HFF-Myc (cell line): ENCODE data around the gene AP5S1.

Source experiments
- DNase-seq: peaks from one replicate; pipeline ENCODE4 v3.0.0-alpha.2; 2011; ENCODE audit warnings: low read depth; ENCODE audit errors: extremely low read depth
- H3K4me3 ChIP-seq: replicated peaks from 2 replicates; pipeline ENCODE4 v1.5.1; 2011; ENCODE audit warnings: low read depth, mild to moderate bottlenecking, control low read depth, low read length
- CTCF ChIP-seq: IDR thresholded peaks from 2 replicates; pipeline ENCODE4 v1.5.1; 2012; ENCODE audit warnings: mild to moderate bottlenecking, low read depth, low read length, control low read depth; ENCODE audit errors: missing control alignments

Gene AP5S1

GRCh38 chr20:3819411-3820047 is 818 bp upstream of the AP5S1 start:
- no peak for DNase-seq
- TF ChIP-seq CTCF, result no peak
- H3K4me3 ChIP-seq, result peak overlapping the region; percentile 75

- TF ChIP-seq CTCF, result no peak
- DNase-seq, result no peak
These were observed 767 bp downstream of the AP5S1 start for GRCh38 chr20:3820901-3821727.

GRCh38 chr20:3821996-3822395 is 1.6 kb downstream of the AP5S1 start:
- no peak overlapping the region for H3K4me3 ChIP-seq
- no peak for DNase-seq
- no peak for TF ChIP-seq CTCF

More at GRCh38 chr20:3820901-3821727, 767 bp downstream of the AP5S1 start:
- peak overlapping the region; percentile 75 for H3K4me3 ChIP-seq

- no peak overlapping the region for H3K4me3 ChIP-seq
- DNase-seq, result no peak
- TF ChIP-seq CTCF, result no peak
These were observed 3.5 kb downstream of the AP5S1 start for GRCh38 chr20:3823881-3824280.

- H3K4me3 ChIP-seq, result no peak overlapping the region
- DNase-seq, result no peak
These were observed 5.2 kb downstream of the AP5S1 start for GRCh38 chr20:3825526-3825925.

GRCh38 chr20:3826420-3826819 is 6.1 kb downstream of the AP5S1 start:
- DNase-seq, result no peak
- no peak overlapping the region for H3K4me3 ChIP-seq
- no peak for TF ChIP-seq CTCF

More at GRCh38 chr20:3825526-3825925, 5.2 kb downstream of the AP5S1 start:
- TF ChIP-seq CTCF, result no peak
